SU-DHL-6 (cell line): Measurements from ENCODE around the gene MRPS27.

Source experiments
- H2AFZ ChIP-seq: fragments of 200-600 bp; sonication (generic); 2 replicates; pipeline ENCODE4 v1.6.1; 2014; ENCODE audit warnings: low read depth, mild to moderate bottlenecking, moderate library complexity, mixed read lengths, antibody characterized with exemption, low read length; ENCODE audit not compliant: severe bottlenecking
- H3F3A ChIP-seq: fragments of 200-600 bp; shearing (Covaris generic); 2 replicates; pipeline ENCODE4 v1.6.0; 2016; ENCODE audit warnings: antibody characterized with exemption, mild to moderate bottlenecking; ENCODE audit not compliant: insufficient read depth
- H3K27ac ChIP-seq: fragments of 200-600 bp; sonication (generic); 2 replicates; pipeline ENCODE4 v1.5.1; 2016; ENCODE audit warnings: low read depth, mild to moderate bottlenecking, low read length, moderate library complexity, mixed read lengths
- H3K27me3 ChIP-seq: fragments of 200-600 bp; sonication (generic), shearing (Covaris generic); 2 replicates; pipeline ENCODE4 v1.6.0; 2014; ENCODE audit warnings: mild to moderate bottlenecking, low read length
- H3K36me3 ChIP-seq: fragments of 200-600 bp; sonication (generic); 2 replicates; pipeline ENCODE4 v1.6.1; 2014; ENCODE audit warnings: mild to moderate bottlenecking, low read length, mixed read lengths
- H3K4me2 ChIP-seq: fragments of 300-600, 200-600 bp; shearing (Covaris generic), sonication (generic); 2 replicates; pipeline ENCODE4 v1.6.0; 2014; ENCODE audit warnings: low read length, low read depth, mild to moderate bottlenecking; ENCODE audit not compliant: poor library complexity, severe bottlenecking
- H3K4me3 ChIP-seq: fragments of 200-600 bp; sonication (generic); 2 replicates; pipeline ENCODE4 v1.5.1; 2014; ENCODE audit warnings: antibody characterized with exemption, low read length, mild to moderate bottlenecking, mixed read lengths; ENCODE audit not compliant: insufficient read depth, poor library complexity, severe bottlenecking
- H3K79me2 ChIP-seq: fragments of 200-600 bp; sonication (generic); 2 replicates; pipeline ENCODE4 v1.6.1; 2014; ENCODE audit warnings: mild to moderate bottlenecking, low read length, moderate library complexity; ENCODE audit not compliant: insufficient read depth
- H3K9ac ChIP-seq: fragments of 200-600 bp; sonication (generic); 2 replicates; pipeline ENCODE4 v1.7.0; 2014; ENCODE audit warnings: mild to moderate bottlenecking, low read length
- H3K9me2 ChIP-seq: fragments of 200-600 bp; sonication (generic); replicated peaks from 2 replicates; pipeline ENCODE4 v1.6.1; 2014; ENCODE audit warnings: low read length; ENCODE audit not compliant: insufficient read depth
- H3K9me3 ChIP-seq: fragments of 200-600 bp; sonication (generic); 2 replicates; pipeline ENCODE4 v1.6.1; 2014; ENCODE audit warnings: low read length, mixed read lengths; ENCODE audit not compliant: insufficient read depth
- H4K20me1 ChIP-seq: fragments of 200-600 bp; sonication (generic); 2 replicates; pipeline ENCODE4 v1.6.1; 2014; ENCODE audit warnings: low read depth, mild to moderate bottlenecking, antibody characterized with exemption, low read length, moderate library complexity, mixed read lengths
- CTCF ChIP-seq: fragments of 200-600 bp; sonication (generic); IDR thresholded peaks from one replicate; pipeline ENCODE4 v1.5.1; 2017; ENCODE audit warnings: antibody characterized with exemption, mild to moderate bottlenecking, low read length, moderate library complexity; ENCODE audit not compliant: insufficient read depth, poor library complexity, severe bottlenecking
- EZH2phosphoT487 ChIP-seq: fragments of 200-600 bp; sonication (generic), shearing (Covaris generic); conservative IDR thresholded peaks from 2 replicates; pipeline ENCODE4 v1.6.1; 2018; ENCODE audit warnings: mild to moderate bottlenecking, antibody characterized with exemption, low read length, moderate library complexity, mixed read lengths

MRPS27 gene

GRCh38 chr5:72208324-72208926 is 111.6 kb downstream of the MRPS27 start:
- Histone ChIP-seq H2AFZ (no peak overlapping the region), H3K4me2 (no peak overlapping the region), H3K9ac (no peak overlapping the region), H3K4me3 (no peak overlapping the region), H3K79me2 (no peaks in the 10 kb centered on the region), H3K27ac (no peak overlapping the region), H3K9me3 (no peaks in the 10 kb centered on the region), H3K27me3 (no peaks in the 10 kb centered on the region), H4K20me1 (no peaks in the 10 kb centered on the region), H3K36me3 (no peaks in the 10 kb centered on the region), H3K9me2 (no peaks in the 10 kb centered on the region), H3F3A (no peaks in the 10 kb centered on the region; the same call in 1 of the 2 replicates)
- no peak for TF ChIP-seq EZH2phosphoT487
- TF ChIP-seq CTCF, result no peak

- H3K9me3 ChIP-seq, result no peaks in the 10 kb centered on the region
- H2AFZ ChIP-seq, result no peak overlapping the region
- H3K36me3 ChIP-seq, result no peaks in the 10 kb centered on the region
- H3K9ac ChIP-seq, result no peak overlapping the region
- H4K20me1 ChIP-seq, result no peaks in the 10 kb centered on the region
- H3K27ac ChIP-seq, result no peak overlapping the region
- no peaks in the 10 kb centered on the region for H3K79me2 ChIP-seq
- H3K4me3 ChIP-seq, result no peak overlapping the region
- no peaks in the 10 kb centered on the region for H3K9me2 ChIP-seq
- no peaks in the 10 kb centered on the region; the same call in 1 of the 2 replicates for H3F3A ChIP-seq
- TF ChIP-seq CTCF (no peak), EZH2phosphoT487 (no peak)
- no peak overlapping the region for H3K4me2 ChIP-seq
- no peaks in the 10 kb centered on the region for H3K27me3 ChIP-seq
Measured at GRCh38 chr5:72206994-72207393, 113.0 kb downstream of the MRPS27 start.

GRCh38 chr5:72206160-72206559 is 113.9 kb downstream of the MRPS27 start:
- Histone ChIP-seq H3K27ac (no peak overlapping the region), H4K20me1 (no peaks in the 10 kb centered on the region), H3K9me3 (no peaks in the 10 kb centered on the region), H3K36me3 (no peaks in the 10 kb centered on the region), H2AFZ (no peak overlapping the region), H3K4me3 (no peak overlapping the region), H3K9me2 (no peaks in the 10 kb centered on the region), H3K4me2 (no peak overlapping the region), H3K27me3 (no peaks in the 10 kb centered on the region), H3K79me2 (no peaks in the 10 kb centered on the region), H3F3A (no peaks in the 10 kb centered on the region; the same call in 1 of the 2 replicates), H3K9ac (no peak overlapping the region)
- TF ChIP-seq EZH2phosphoT487 (no peak), CTCF (no peak)
